Panc1 (cell line): ENCODE data around the gene KIAA0232. TPM values are rescaled to one million over a fixed set of nuclear protein-coding genes. Genes with fewer than 3 reads are reported as not detected.
"Not testable (repeated sequence)": the region's sequence is repeated elsewhere in the genome, so short reads cannot be mapped to it uniquely, and the experiment has no call there.

Experiments
- ATAC-seq: fragments of 200-7000 bp; cut with Tn5 transposase; 2 replicates; pipeline ENCODE4 v1.9.1; 2020; ENCODE audit warnings: mild to moderate bottlenecking, moderate library complexity
- BruUV-seq: library from RNA; stranded (reverse); fragments of 400-500 nt; replicated peaks from 2 replicates; lab custom pipeline; 2021; lab: Mats Ljungman, UMichigan
- CTCF ChIA-PET: fragments of 300-600 bp; sonication (Branson Sonifier 250); formaldehyde crosslinking; loops from one replicate; lab custom pipeline; 2022; ENCODE audit warnings: antibody characterized with exemption; lab: Charles Lee
- POLR2A ChIA-PET: fragments of 300-600 bp; sonication (Branson Sonifier 250); formaldehyde crosslinking; loops from one replicate; lab custom pipeline; 2022; ENCODE audit warnings: antibody characterized with exemption; lab: Charles Lee
- DNase-seq: peaks from one replicate; pipeline ENCODE4 v3.0.0-alpha.2; 2010; ENCODE audit warnings: low read depth, low spot score
- H3K27ac ChIP-seq: 2 replicates; pipeline ENCODE4 v1.5.1; 2011; ENCODE audit warnings: mild to moderate bottlenecking, low read length, inconsistent platforms
- H3K27me3 ChIP-seq: fragments of 200-500 bp; sonication (Bioruptor generic); 2 replicates; pipeline ENCODE4 v1.6.0; 2014; ENCODE audit warnings: low read length, inconsistent platforms; ENCODE audit not compliant: control insufficient read depth, insufficient read depth
- H3K36me3 ChIP-seq: fragments of 200-500 bp; sonication (Bioruptor generic); 2 replicates; pipeline ENCODE4 v1.5.1; 2014; ENCODE audit warnings: inconsistent platforms, mild to moderate bottlenecking, low read length, moderate library complexity; ENCODE audit not compliant: control insufficient read depth, insufficient read depth
- H3K4me1 ChIP-seq: 2 replicates; pipeline ENCODE4 v1.5.1; 2011; ENCODE audit warnings: inconsistent platforms, mild to moderate bottlenecking, low read length, moderate library complexity; ENCODE audit not compliant: control insufficient read depth, insufficient read depth
- H3K4me3 ChIP-seq, 2 experiments: 2 replicates each; pipeline ENCODE4 v1.5.1; 2011 to 2012; ENCODE audit warnings: low read depth in 2 of 2, low read length in 2 of 2, mild to moderate bottlenecking in 2 of 2, inconsistent platforms in 1 of 2, moderate library complexity in 1 of 2
- H3K9me3 ChIP-seq: fragments of 200-500 bp; sonication (Bioruptor generic); 2 replicates; pipeline ENCODE4 v1.5.1; 2014; ENCODE audit warnings: low read depth, mild to moderate bottlenecking, inconsistent platforms, low read length, moderate library complexity; ENCODE audit not compliant: control insufficient read depth, insufficient read depth
- CTCF ChIP-seq: fragments of 450-650 bp; IDR thresholded peaks from 2 replicates; pipeline ENCODE4 v1.5.1; 2017; ENCODE audit warnings: mild to moderate bottlenecking
- POLR2AphosphoS5 ChIP-seq: IDR thresholded peaks from 2 replicates; pipeline ENCODE4 v1.6.1; 2012; ENCODE audit warnings: mild to moderate bottlenecking, low read depth, low read length, moderate library complexity
- SIN3A ChIP-seq: IDR thresholded peaks from 2 replicates; pipeline ENCODE4 v1.6.1; 2012; ENCODE audit warnings: low read depth, mild to moderate bottlenecking, low read length, moderate library complexity, borderline replicate concordance; ENCODE audit not compliant: insufficient read depth
- TCF7L2 ChIP-seq: IDR thresholded peaks from 2 replicates; pipeline ENCODE4 v1.6.1; 2011; ENCODE audit warnings: mild to moderate bottlenecking, low read depth, low read length, inconsistent platforms
- in situ Hi-C: cut with HindIII; loops from 2 replicates; pipeline ENCODE4 v1.10.0; 2016; ENCODE audit warnings: low sequenced_read_pairs, low pct_unique_long_range_greater_than_20kb
- intact Hi-C: fragments of 100-400 bp; cut with micrococcal nuclease; formaldehyde crosslinking; loops from one replicate; pipeline ENCODE4 v1.10.0; 2022; ENCODE audit not compliant: unreplicated experiment
- total RNA-seq: library from RNA; stranded (reverse); gene quantifications from one replicate; pipeline ENCODE4 v1.2.1, GENCODE V29; 2021; ENCODE audit not compliant: unreplicated experiment
- TF ChIP-seq, protein P1 (sequence below), 2 experiments: IDR thresholded peaks; 2 replicates each; pipeline ENCODE4 v1.6.1; 2011 to 2012; ENCODE audit warnings: low read depth in 2 of 2, control low read depth in 1 of 2, low read length in 1 of 2, mild to moderate bottlenecking in 1 of 2, moderate library complexity in 1 of 2; ENCODE audit not compliant: insufficient read depth in 1 of 2

The KIAA0232 gene
- total RNA-seq, 1 experiment from 2014 or later = 20.2 TPM

GRCh38 chr4:6910340-6910959 lies 127.9 kb downstream of the KIAA0232 start:
- H3K9me3 ChIP-seq = no peaks in the 10 kb centered on the region
- peak; percentile 29; the same call in 1 of the 2 replicates for TF ChIP-seq CTCF
- TF ChIP-seq, protein P1, sequence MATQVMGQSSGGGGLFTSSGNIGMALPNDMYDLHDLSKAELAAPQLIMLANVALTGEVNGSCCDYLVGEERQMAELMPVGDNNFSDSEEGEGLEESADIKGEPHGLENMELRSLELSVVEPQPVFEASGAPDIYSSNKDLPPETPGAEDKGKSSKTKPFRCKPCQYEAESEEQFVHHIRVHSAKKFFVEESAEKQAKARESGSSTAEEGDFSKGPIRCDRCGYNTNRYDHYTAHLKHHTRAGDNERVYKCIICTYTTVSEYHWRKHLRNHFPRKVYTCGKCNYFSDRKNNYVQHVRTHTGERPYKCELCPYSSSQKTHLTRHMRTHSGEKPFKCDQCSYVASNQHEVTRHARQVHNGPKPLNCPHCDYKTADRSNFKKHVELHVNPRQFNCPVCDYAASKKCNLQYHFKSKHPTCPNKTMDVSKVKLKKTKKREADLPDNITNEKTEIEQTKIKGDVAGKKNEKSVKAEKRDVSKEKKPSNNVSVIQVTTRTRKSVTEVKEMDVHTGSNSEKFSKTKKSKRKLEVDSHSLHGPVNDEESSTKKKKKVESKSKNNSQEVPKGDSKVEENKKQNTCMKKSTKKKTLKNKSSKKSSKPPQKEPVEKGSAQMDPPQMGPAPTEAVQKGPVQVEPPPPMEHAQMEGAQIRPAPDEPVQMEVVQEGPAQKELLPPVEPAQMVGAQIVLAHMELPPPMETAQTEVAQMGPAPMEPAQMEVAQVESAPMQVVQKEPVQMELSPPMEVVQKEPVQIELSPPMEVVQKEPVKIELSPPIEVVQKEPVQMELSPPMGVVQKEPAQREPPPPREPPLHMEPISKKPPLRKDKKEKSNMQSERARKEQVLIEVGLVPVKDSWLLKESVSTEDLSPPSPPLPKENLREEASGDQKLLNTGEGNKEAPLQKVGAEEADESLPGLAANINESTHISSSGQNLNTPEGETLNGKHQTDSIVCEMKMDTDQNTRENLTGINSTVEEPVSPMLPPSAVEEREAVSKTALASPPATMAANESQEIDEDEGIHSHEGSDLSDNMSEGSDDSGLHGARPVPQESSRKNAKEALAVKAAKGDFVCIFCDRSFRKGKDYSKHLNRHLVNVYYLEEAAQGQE (IDR thresholded peaks at IDR 0.05; ENCODE audit: insufficient read depth in 1 of 2, low read depth in 2 of 2, low read length in 1 of 2) = no peak
- H3K36me3 ChIP-seq = no peaks in the 10 kb centered on the region
- CTCF ChIA-PET = no interaction called here
- in situ Hi-C loops (no loop called here), intact Hi-C loops (no loop called here)
- POLR2A ChIA-PET = interaction anchor here (0.6 kb wide), 1 partner anchor 166 kb away, joined by 3 read pairs; no protein-coding TSS in a partner anchor
- peak overlapping the region; percentile 61 to 72 for H3K4me3 ChIP-seq
- ATAC-seq = no peak
- peaks cover 35% of the 10 kb centered on the region for H3K4me1 ChIP-seq
- no peaks in the 10 kb centered on the region for H3K27me3 ChIP-seq
- DNase-seq = no peak
- BruUV-seq = no TSS peak
- H3K27ac ChIP-seq = peak overlapping the region; percentile 80

DNA sequence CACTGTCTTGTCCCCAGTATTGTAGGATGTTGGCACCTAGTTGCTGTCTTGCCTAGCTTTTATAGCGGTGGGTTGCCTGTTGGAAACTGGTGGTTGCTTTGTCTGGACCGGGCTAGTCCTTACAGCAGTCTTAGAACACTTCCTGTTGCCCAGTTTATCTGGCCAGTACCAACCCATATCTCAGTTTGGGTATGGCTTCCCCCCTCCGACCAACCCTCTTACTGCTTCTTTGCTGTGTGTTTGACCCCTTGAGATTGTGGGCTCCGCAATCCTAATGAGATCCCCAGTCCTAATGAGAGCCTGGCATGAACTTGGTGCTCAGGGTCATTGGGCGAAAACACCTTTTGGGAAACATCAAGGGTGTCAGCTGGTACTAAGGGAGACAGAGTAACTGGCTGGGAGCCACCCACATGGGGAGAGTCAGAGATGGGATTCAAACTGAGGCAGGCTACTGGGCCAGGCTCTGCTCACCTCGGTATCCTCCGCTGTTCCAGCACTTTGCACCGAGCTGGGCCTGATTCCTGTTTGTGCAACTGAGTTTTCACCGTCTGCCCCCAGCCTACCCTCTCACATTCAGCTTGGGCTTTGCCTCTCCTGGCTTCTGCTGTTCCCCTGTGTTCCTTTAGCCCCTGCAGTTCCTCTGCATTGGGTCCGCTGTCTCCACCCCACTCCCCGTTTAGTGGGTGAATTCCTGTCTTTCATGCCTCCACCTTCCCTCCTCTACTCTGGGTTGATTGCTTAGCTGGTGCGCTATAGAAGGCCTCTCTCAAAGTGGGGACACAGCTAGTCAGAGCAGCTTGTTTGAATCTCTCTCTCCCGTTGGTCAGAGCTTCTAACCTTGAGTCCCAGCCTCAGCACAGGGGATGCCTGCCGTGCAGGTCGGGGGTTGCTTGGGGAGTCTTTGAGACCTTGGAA lies 128.7 kb downstream of the KIAA0232 start:
- Histone ChIP-seq H3K36me3 (no peaks in the 10 kb centered on the region), H3K9me3 (no peaks in the 10 kb centered on the region), H3K27me3 (no peaks in the 10 kb centered on the region), H3K4me1 (peaks cover 43% of the 10 kb centered on the region), H3K4me3 (peak overlapping the region; percentile 61 to 72), H3K27ac (peak overlapping the region; percentile 80)
- no peak for TF ChIP-seq TCF7L2
- TF ChIP-seq, protein P1 (IDR thresholded peaks at IDR 0.05; ENCODE audit: insufficient read depth in 1 of 2, low read depth in 2 of 2, low read length in 1 of 2) = no peak
- no peak for TF ChIP-seq POLR2AphosphoS5
- TF ChIP-seq SIN3A = no peak
- TF ChIP-seq CTCF = no peak
- ChIA-PET CTCF (no interaction called here), POLR2A (interaction anchor here (0.6 kb wide), 1 partner anchor 166 kb away, joined by 3 read pairs; no protein-coding TSS in a partner anchor)
- intact Hi-C loops = no loop called here
- in situ Hi-C loops = no loop called here
- ATAC-seq = no peak
- no peak for DNase-seq
- BruUV-seq = no TSS peak

DNA sequence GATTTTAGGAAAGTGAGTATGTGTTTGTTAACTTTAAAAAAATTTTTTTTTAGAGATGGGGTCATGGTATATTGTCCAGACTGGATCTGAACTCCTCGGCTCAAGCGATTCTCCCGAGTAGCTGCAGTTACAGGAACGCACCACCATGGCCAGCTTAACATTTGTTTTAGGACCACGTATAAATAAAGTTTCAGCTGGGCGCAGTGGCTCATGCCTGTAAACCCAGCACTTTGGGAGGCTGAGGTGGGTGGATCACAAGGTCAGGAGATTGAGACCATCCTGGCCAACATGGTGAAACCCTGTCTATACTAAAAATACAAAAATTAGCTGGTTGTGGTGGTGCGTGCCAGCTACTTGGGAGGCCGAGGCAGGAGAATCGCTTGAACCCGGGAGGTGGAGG lies 129.4 kb downstream of the KIAA0232 start:
- DNase-seq, POLR2A ChIA-PET, in situ Hi-C loops, CTCF ChIA-PET, H3K36me3 ChIP-seq, H3K4me3 ChIP-seq, H3K9me3 ChIP-seq, ATAC-seq, intact Hi-C loops, BruUV-seq, H3K27me3 ChIP-seq: not testable (repeated sequence)
- Histone ChIP-seq H3K27ac (peak overlapping the region; percentile 80), H3K4me1 (peaks cover 50% of the 10 kb centered on the region)
